Skeletal muscle tissue (tissue), 4 donors: Measurements from ENCODE around the gene ZNF672. TPM values are rescaled to one million over a fixed set of nuclear protein-coding genes. Genes with fewer than 3 reads are reported as not detected.

Experiments used
- H3K27ac ChIP-seq: one replicate; pipeline ENCODE4 v1.7.0; 2013; ENCODE audit warnings: mild to moderate bottlenecking, low read depth, low read length, inconsistent platforms
- H3K27me3 ChIP-seq, 3 donors: one replicate each; pipeline ENCODE4 v1.7.0; 2013; ENCODE audit warnings: low read length in 3 of 3; ENCODE audit not compliant: control insufficient read depth in 3 of 3, insufficient read depth in 3 of 3
- H3K36me3 ChIP-seq, 3 donors: one replicate each; pipeline ENCODE4 v1.7.0; 2013; ENCODE audit warnings: low read length in 3 of 3; ENCODE audit not compliant: control insufficient read depth in 3 of 3, insufficient read depth in 3 of 3
- H3K4me1 ChIP-seq, 3 donors: one replicate each; pipeline ENCODE4 v1.7.0; 2013; ENCODE audit warnings: low read length in 3 of 3, mild to moderate bottlenecking in 3 of 3; ENCODE audit not compliant: control insufficient read depth in 3 of 3, insufficient read depth in 3 of 3
- H3K4me3 ChIP-seq, 3 donors: one replicate each; pipeline ENCODE4 v1.7.0; 2013; ENCODE audit warnings: low read length in 3 of 3
- H3K9ac ChIP-seq, 3 donors: one replicate each; pipeline ENCODE4 v1.7.0; 2013; ENCODE audit warnings: low read length in 3 of 3, mild to moderate bottlenecking in 3 of 3, moderate library complexity in 2 of 3, low read depth in 1 of 3
- H3K9me3 ChIP-seq, 3 donors: one replicate each; pipeline ENCODE4 v1.7.0; 2013; ENCODE audit warnings: low read length in 3 of 3; ENCODE audit not compliant: control insufficient read depth in 3 of 3
- total RNA-seq: library from RNA; depleted of rRNA; stranded (reverse); fragments of >200 nt; gene quantifications from one replicate; pipeline ENCODE4 v1.2.3, GENCODE V29; 2014
- donor health status: Osteomylitis.

Gene ZNF672
- total RNA-seq, 1 donor from 2014 or later: 15.7 TPM

DNA sequence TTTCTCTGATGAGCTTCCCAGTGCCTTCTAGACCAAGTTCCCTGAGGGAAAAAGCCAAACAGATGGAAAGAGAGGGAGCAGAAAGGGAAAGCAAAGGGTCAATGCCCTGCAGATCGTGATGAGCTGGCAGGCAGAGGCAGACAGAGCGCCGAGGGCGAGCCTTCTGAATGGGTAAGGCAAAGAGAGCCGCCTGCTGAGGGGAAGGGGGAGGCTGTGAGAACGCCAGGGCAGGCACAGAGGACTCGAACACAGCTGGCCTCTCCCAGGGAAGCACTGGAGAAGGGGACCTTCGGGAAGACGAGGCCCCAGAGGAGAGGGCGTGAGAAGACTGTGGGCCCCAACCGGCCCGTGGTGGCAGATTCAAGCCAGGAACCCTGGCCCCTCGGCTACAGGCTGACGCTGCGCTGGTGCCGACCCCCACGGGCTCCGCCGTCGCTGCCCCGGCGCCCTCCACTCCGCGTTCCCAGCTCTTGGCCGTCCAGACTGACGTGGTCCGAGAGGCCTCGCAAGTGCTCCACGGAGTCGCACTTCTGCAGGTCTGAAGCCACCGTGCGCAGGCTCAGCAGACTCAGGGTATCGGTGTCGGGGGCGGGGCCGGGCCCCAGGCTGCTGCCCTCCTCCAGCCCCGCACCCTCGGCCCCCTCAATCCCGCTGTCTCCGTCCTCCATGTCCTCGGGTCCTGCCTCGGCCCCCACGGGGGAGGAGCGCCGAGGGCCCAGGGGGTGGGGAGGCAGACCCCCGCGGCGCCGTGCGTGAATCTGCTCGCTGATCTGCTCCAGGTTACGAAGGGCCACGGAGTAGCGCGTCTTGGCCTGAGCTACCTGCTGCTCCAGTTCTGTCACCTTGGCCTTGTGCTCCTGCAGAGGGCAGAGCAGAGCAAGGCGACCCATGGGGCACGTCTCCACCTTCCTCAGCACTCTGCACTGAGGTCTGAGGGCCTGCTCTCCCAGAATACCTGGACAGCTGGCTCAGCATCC, 26.2 kb upstream of the ZNF672 start:
- Histone ChIP-seq H3K27me3 (no peaks in the 10 kb centered on the region), H3K27ac (no peak overlapping the region), H3K4me1 (peaks cover 8 to 15% (median 9%) of the 10 kb centered on the region in 3 donors), H3K9ac (no peak overlapping the region), H3K9me3 (no peaks in the 10 kb centered on the region), H3K36me3 (peaks cover 50 to 58% (median 52%) of the 10 kb centered on the region in 3 donors), H3K4me3 (no peak overlapping the region)

DNA sequence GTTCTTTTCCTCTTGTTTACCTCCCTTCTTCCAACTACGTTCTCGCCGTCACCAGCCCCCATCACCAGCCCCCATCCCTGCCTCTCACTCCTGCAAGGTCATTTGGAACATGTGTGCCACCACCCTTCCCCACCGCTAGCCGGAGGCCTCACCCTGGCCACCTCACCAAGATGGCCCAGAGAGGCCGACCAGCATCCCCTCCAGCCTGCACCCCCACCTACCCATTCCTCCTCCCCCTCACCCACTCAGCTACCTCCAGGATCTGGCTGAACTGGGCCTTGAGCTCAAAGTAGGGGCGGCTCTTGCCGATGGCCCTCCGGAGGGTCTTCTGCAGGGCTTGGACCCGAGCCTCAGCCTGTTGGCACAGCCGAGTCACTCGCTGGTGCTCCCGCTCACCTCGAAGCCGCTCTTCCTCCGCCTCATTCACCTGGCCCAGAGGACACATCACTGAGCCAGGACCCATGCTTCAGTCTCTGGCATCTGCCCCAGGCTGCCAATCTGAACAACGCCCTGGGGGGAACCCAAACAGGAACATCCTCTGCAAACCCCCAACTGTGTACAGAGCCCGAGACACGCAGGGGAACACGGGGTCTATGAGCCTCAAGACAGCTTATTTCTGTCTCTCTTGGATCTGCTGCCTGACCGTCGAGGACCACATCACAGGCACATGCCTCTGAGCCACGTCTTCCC, 25.1 kb upstream of the ZNF672 start:
- H3K36me3 ChIP-seq: peaks cover 52 to 59% (median 57%) of the 10 kb centered on the region in 3 donors
- no peaks in the 10 kb centered on the region for H3K27me3 ChIP-seq
- H3K9ac ChIP-seq: no peak overlapping the region

DNA sequence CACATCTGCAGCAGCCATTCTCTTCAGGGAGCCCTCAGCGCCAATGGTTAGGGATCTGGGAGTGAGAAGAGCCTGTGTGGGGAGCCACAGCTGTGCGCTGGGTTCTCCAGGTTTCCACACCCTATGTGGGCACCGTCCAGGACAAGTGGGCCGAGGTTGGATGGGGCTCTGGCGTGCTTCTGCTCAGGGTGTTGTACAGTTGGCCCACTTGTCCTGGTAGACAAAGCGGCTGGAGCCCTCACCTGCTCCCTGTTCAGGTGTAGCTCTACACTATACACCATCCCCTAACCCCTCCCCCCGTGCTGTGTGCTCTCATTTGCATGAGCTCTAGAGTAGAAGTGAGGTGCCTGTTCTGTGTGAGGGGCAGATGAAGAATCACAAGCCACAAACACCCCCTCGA, 24.5 kb upstream of the ZNF672 start:
- peaks cover 52 to 59% (median 57%) of the 10 kb centered on the region in 3 donors for H3K36me3 ChIP-seq
- no peak overlapping the region for H3K4me3 ChIP-seq
- H3K27ac ChIP-seq: no peak overlapping the region
- H3K27me3 ChIP-seq: no peaks in the 10 kb centered on the region
- H3K9me3 ChIP-seq: no peaks in the 10 kb centered on the region
- no peak overlapping the region for H3K9ac ChIP-seq
- H3K4me1 ChIP-seq: peaks cover 11 to 15% (median 12%) of the 10 kb centered on the region in 3 donors

More for the DNA sequence above, 25.1 kb upstream of the ZNF672 start:
- peaks cover 9 to 12% (median 10%) of the 10 kb centered on the region in 3 donors for H3K4me1 ChIP-seq
- no peak overlapping the region for H3K27ac ChIP-seq
- no peak overlapping the region for H3K4me3 ChIP-seq
- H3K9me3 ChIP-seq: no peaks in the 10 kb centered on the region

DNA sequence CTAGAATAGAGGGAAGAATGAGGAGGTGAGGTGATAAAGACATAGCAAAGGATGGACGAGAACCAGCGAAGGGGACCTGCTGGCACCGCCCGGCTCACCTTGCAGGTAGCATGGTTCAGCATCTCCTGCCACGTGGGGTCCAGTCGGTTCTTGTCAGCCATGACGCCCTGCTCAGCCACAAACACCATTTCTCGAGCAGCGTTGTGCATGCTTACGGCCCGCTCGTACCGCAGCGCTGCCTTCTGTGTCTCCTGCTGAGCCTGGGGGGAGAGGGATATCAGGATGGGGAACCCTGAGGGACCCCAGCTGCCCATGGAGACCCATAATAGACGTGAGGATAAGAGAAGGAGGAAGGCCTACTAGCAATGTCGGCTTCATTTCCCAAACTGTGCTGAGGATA, 23.7 kb upstream of the ZNF672 start:
- Histone ChIP-seq H3K27me3 (no peaks in the 10 kb centered on the region), H3K27ac (no peak overlapping the region), H3K9ac (no peak overlapping the region), H3K9me3 (no peaks in the 10 kb centered on the region), H3K4me1 (peaks cover 18 to 22% (median 19%) of the 10 kb centered on the region in 3 donors), H3K36me3 (peaks cover 52 to 65% (median 60%) of the 10 kb centered on the region in 3 donors), H3K4me3 (no peak overlapping the region)

DNA sequence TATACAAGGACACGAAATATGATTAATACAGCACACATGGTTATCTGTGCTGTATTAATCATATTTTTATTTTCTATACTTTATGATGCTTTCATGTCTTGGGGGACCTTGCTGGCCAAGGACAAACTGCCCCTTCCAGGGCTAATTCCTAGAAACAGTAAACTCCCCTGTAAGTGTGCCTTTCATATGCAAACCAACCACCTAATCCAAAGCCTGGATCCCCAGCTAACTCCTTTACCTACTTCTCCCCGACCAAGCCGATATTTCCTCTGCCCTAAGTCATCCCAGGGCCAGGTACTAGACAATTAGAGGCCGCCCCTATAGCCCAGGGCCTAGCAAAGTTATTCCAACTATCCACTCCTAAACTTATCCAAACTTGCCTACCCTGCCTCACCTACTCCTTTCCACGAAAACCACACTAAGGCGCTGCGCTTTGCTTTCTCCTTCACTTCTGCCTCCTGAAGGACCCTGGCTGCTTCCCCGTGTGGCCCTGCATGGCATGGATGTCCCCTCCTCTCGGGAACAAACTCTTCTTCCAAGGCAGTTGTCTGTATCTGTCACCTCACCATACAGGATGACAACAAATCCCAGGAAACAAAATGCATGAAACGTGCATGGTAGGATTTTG, 22.5 kb upstream of the ZNF672 start:
- H3K9ac ChIP-seq: no peak overlapping the region
- H3K36me3 ChIP-seq: peaks cover 57 to 71% (median 66%) of the 10 kb centered on the region in 3 donors
- H3K27ac ChIP-seq: no peak overlapping the region
- no peak overlapping the region for H3K4me3 ChIP-seq
- no peaks in the 10 kb centered on the region for H3K9me3 ChIP-seq
- peaks cover 17 to 22% (median 22%) of the 10 kb centered on the region in 3 donors for H3K4me1 ChIP-seq
- H3K27me3 ChIP-seq: no peaks in the 10 kb centered on the region

DNA sequence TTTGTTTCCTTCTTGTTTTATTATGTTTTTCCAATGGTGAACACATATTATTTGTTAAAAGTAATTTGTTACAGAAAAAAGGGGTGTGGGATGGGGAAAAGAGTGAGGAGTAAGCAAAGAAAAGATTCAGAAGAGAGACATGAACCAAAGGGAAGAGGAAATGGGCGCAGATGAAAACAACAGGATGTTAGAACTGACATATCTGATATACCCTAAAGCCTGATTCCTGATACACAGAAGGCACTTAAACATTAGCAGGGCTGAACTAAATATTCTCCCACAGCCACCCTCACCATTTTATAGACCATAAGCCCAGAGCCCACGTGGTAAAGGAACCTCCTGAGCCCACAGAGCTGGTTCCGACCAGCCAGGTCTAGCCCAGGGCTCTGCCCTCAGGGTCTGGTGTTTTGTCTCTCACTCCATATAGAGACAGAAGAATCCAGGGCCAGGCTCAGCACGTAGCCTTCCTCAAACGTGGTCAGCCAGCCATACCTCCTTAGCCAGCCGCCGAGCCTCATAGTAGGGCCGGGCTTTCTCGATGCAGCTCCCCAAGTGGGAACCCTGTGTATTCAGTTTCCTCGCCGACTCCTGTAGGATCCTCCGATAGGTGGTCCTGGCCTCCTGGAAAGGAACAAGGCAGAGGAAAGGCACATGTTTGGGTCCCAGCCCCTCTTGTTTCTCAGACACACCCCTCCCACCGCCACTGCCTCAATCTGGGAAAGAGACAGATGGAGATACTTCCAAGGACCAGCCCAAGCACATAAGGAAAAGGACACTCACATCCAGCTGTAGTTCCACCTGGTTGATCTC, 21.8 kb upstream of the ZNF672 start:
- no peak overlapping the region for H3K9ac ChIP-seq
- no peaks in the 10 kb centered on the region for H3K27me3 ChIP-seq
- no peak overlapping the region for H3K27ac ChIP-seq
- H3K9me3 ChIP-seq: no peaks in the 10 kb centered on the region
- H3K4me3 ChIP-seq: no peak overlapping the region
- H3K4me1 ChIP-seq: peaks cover 17 to 22% (median 22%) of the 10 kb centered on the region in 3 donors
- peaks cover 57 to 72% (median 72%) of the 10 kb centered on the region in 3 donors for H3K36me3 ChIP-seq

DNA sequence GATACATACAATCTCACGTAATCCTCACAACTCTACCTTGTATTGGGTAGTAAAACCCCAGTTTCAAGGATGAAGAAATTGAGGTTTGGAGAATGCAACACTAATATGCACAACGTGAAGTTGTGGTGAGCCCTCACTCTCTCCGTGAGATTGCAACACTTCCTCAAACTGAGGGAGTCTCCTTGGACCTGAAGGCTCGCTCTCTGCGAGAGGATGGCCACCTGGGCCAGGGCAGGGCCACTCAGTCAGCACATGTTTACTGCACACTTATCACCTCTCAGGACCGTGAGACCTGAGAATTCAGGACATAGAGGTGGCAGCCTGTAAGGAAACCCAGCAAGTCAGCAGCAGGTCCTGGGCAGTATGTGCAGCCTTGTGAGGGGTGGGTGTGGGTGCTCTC, 21.0 kb upstream of the ZNF672 start:
- H3K36me3 ChIP-seq: peaks cover 52 to 70% (median 65%) of the 10 kb centered on the region in 3 donors
- no peaks in the 10 kb centered on the region for H3K9me3 ChIP-seq
- no peak overlapping the region for H3K9ac ChIP-seq
- no peaks in the 10 kb centered on the region for H3K27me3 ChIP-seq
- H3K4me3 ChIP-seq: no peak overlapping the region
- peaks cover 25 to 31% (median 30%) of the 10 kb centered on the region in 3 donors for H3K4me1 ChIP-seq
- no peak overlapping the region for H3K27ac ChIP-seq

DNA sequence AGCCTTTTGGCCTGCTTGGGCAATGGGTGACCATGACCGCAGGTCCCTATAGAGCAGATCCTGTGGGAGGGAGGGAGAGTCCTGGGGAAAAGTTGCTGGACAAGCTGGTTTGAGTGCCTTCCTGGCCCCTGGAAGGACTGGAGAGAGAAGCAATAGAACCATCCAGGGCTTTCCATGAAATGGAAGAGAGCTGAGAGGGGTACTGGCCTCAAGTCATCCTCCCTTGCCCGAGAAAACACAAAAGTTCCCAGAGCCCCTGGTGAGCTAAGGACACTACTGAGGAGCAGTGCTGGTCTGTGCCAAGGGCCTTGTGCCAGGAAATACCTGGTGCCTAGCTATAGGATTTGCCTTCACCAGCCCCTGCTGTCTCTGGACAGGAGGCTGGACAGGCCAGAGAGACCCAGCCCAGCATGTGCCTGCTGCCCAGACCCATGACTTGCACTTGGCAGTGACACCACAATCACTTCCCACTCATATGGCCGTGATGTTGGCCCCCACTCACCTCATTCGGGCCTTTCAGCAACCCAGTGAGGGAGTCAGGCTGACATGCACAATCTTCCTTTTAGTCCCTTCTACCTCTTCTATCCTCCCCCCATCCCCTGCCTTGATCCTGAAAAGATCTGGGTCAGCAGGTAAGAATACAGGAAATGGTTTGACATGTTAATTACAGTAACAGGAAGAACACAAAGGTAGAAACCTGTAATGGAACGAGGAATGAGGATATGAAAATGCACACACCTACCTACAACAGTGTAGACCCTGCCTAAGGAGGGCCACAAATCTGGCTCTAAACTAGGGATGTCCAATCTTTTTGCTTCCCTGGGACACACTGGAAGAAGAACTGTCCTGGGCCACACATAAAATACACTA, 19.3 kb upstream of the ZNF672 start:
- no peaks in the 10 kb centered on the region for H3K9me3 ChIP-seq
- H3K4me1 ChIP-seq: peaks cover 42 to 47% (median 46%) of the 10 kb centered on the region in 3 donors
- peaks cover 38 to 55% (median 48%) of the 10 kb centered on the region in 3 donors for H3K36me3 ChIP-seq
- no peaks in the 10 kb centered on the region for H3K27me3 ChIP-seq
- no peak overlapping the region for H3K9ac ChIP-seq
- H3K4me3 ChIP-seq: no peak overlapping the region
- no peak overlapping the region for H3K27ac ChIP-seq
